Activated T-cell treated with anti-CD3 and anti-CD28 coated beads, Interleukin-2, amount 50 U/mL, for 1 hour (primary cell): Measurements from ENCODE around the gene PRKAG2.

ENCODE experiments used
- DNase-seq: peaks from one replicate; pipeline ENCODE4 v3.0.0-alpha.2; 2020

Gene PRKAG2

DNA sequence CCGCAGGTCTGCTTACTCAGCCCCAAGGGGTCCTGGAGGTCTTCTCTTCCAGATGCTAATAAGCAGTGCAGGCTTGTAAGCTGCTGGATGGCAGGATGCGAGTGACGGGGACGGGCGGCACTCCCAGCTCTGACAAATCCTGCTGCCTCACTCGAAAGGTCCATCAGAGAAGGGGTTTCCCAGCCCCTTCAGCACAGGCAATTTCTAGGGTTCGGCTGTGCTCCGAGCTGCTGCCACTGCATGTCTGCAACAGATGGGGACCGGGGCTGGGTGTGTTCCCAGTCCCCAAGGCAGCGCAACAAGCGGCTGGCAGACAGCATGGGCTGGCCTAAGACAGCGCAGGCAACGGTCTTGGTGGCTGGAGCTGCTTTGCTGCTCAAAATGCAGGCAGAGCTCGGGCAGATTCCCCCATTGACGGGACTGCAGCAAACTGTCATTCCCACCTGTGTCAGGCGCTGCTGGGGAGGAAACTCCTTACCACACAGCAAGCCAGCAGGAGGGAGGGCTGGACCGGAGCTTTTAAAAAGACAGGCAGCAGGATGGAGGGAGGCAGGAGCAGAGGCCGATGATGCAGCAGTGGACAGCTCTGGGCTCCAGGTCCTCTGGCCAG, 62.4 kb downstream of the PRKAG2 start:
- DNase-seq = no peak

- no peak for DNase-seq
Measured at GRCh38 chr7:151813997-151814396, 62.9 kb downstream of the PRKAG2 start.

DNA sequence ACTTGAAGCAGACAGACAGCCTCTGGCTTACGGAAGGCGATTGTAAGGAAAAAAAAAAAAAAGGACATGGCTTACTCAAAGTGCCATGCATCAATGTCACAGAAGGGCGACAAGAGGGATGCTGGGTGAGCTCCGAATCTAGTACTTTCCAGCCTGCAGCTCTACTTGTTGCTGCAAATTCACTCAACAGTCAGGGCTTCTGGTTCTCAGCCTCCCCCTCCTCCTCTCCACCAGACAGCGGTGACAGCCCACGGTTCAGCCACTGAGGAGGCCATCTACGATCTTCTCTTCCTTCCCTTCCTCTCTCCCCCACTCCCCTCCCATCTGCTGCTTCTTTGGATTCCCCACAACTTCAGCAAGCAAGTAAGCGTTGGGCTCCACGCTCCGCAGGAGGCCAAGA, 63.5 kb downstream of the PRKAG2 start:
- DNase-seq = no peak

- no peak for DNase-seq
Measured at GRCh38 chr7:151812967-151813366, 63.9 kb downstream of the PRKAG2 start.

- DNase-seq = no peak
Measured at GRCh38 chr7:151810441-151811232, 66.3 kb downstream of the PRKAG2 start.

DNA sequence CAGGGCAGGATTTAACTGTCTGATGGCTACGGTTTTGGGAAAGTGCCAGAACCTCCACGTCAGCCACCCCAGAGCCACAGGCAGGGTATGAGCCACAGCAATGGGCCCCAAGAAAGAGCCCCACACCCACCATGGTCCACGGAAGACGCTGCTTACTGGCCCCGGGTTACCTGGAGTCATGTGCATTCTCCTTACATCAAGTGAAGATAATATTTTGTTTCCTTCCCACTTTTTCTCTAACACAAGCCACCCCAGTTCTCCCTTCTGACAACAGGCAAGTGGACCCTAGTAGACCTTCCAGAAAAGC, 67.1 kb downstream of the PRKAG2 start:
- no peak for DNase-seq

DNA sequence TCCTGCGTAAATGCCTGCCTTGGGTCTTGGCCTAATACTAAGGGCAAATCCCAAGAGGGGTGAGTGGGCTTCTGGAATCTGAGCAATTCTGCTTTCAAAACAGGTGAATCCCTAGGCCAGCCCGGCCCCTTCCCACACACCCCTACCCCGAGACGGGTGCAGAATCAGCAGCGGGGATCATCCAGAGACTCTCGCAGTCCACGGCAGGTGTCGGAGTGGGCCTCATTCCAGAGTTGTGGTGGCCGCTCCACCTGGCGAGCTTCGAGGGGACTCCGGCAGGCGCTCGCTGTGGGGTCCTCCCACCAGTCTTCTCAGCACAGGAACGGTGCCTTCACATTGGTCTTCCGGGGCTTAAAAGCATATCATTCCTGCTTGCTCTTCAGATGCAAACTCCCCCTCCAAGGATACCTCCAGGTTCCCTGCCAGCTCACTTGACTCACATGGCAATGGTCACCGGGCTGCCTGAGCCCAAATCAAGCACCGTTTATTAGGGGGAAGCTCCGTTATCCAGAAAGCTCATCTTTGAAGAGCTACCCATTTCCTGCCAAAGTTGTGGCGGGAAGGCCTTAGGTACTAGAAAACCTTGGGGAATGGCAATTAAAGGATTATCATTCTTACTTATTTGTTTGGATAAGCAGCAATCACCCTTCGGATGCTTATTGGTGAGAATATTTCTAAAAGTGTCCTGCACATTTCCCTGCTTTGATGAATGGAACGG, 67.6 kb downstream of the PRKAG2 start:
- DNase-seq = no peak

GRCh38 chr7:151808400-151809145, 68.3 kb downstream of the PRKAG2 start:
- no peak for DNase-seq

DNA sequence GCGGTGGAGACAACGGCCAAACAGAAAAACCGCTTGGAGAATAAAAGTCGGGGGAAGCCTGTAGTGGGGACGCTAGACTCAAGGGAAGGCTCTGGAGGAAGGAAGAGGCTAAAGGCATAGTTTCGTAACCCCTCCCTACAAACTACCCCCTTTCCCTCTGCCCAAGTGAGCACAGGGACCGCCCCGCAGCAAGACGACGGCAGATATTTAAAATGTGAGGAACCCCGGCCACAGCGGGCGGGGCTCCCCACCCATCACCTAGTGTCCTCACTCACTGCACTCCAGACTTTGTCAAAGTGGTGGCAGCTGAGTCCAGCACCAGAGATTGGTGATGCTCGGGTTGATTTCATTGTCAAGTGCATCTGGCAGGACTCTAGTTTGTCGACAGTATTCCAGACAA, 69.1 kb downstream of the PRKAG2 start:
- no peak for DNase-seq

- DNase-seq = no peak
Measured at GRCh38 chr7:151806952-151807775, 69.8 kb downstream of the PRKAG2 start.

DNA sequence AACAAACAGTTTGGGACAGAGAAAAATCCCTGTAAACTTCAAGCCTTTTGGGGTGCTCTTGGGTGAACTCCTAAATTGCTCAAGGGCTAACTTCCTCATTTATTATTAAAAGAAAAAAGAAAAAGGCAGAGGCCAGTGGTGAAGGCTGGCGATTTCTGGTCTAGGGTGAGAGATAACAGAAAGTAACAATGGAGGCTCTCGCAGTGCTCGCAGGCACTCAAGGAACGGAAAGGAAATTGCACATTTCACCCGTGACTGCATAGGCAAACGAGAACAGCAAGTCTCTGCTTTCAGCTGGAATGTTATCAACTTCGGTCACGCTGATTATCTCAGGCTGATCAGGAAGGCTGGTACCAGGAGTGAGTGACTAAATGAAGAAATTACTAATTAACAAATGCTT, 70.7 kb downstream of the PRKAG2 start:
- no peak for DNase-seq

GRCh38 chr7:151805191-151805590, 71.7 kb downstream of the PRKAG2 start:
- DNase-seq = no peak

DNA sequence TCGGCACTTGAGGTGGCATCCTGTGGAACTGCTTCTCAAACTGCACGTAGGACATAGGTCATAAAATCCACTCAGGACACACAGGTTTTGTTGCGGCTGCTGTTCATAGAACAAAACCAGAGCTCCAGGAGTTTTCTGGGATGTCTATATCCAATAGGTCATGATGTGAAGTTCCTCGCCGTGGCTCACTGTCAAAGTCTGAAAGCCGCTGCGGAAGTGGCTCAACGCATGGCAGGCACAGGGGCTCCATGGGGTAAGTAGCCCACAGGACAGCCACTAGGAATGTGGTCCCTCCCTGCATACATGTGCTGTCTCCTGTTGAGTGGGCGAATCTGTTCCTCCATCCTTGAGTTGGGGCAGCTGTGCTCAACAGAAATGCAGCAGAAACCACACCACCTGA, 72.2 kb downstream of the PRKAG2 start:
- no peak for DNase-seq

DNA sequence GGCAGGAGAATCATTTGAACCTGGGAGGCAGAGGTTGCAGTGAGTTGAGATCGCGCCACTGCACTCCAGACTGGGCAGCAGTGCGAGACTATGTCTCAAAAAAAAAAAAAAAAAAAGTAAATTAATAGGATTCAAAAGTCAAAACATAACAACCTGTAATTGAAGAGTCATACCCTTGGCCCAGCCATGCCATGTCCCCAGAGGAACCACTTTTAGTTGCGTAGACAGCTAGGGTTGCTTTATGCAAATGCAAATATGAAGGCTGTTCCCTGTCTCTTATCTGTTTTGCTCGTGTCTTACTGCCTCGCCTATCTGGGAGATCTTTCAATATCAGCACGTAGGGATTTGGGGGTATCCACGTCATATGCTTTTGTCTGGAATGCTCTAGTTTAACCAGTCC, 73.1 kb downstream of the PRKAG2 start:
- no peak for DNase-seq

DNA sequence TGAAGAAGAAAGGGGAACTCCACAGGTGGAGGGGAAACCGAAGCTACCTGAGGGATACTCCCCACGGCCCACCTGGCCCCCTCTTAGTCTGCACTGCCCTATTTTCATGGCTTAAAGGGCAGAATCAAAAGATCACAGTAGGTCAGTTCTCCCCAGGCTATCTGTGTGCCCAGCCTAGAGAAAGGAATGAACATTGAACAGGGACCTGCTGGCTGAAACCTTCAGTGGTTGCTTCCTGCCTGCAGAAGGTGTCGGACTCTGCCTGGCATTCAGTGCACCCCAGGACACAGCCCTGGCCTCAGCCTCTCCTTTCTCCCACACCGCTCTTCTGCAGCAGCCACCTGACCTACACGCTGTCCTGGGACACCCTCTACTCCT, 74.5 kb downstream of the PRKAG2 start:
- no peak for DNase-seq

GRCh38 chr7:151801782-151802468, 75.0 kb downstream of the PRKAG2 start:
- DNase-seq = no peak

GRCh38 chr7:151801291-151801690, 75.6 kb downstream of the PRKAG2 start:
- DNase-seq = no peak

DNA sequence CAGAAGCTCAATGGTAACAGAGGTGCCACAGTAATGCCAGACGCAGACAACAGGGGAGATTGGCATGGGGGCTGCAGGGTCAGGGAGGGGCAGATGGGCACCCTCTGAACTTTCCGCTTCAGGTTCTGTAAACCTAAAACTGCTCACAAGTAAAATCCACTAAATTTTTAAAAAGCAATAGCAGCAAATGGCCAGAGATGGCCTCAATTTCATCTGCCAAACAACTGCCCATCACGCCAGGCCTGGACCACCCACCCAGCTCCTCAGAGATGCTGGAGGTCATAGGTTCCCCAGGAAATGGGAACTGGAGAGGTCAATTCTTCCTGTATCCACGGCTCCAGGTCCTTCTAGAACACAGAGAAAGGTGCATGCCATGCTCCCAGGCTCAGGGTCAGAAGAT, 76.1 kb downstream of the PRKAG2 start:
- no peak for DNase-seq

DNA sequence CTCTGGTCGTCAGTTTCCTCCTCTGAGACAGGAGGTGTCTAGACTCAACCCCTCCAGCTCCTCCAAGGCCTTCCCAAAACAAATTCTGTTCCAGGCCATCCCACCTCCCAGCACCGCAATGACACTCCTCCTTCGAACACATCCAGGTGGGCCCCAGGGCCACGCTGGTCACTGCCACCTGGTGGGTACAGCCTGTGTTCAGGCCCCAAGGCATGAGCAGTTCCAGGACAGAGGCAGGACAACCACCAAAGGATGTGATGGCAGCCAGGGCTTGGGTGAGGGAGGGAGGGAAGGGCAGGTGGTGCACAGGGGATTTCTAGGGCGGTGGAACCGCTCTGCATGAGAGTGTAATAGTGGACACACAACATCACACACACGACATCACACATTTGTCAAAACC, 76.5 kb downstream of the PRKAG2 start:
- no peak for DNase-seq

DNA sequence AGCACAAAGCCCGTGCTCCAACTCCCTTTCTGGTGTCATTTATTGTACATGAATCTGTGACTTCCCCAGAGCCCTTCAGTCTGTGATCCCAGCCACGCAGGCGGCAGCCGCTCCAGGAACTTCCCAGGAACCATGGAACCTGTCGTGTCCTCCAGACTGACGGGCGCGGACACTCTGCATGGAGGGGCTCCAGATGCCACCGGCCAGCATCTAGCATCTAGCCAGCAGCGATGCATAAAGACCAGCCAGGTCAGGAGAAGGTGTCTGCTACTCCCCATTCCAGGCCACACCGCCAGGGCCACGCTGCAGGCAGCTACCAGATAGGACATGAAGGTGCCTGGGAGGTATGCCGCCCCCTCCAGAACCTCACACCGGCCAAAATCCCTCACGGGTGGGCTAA, 77.4 kb downstream of the PRKAG2 start:
- no peak for DNase-seq

DNA sequence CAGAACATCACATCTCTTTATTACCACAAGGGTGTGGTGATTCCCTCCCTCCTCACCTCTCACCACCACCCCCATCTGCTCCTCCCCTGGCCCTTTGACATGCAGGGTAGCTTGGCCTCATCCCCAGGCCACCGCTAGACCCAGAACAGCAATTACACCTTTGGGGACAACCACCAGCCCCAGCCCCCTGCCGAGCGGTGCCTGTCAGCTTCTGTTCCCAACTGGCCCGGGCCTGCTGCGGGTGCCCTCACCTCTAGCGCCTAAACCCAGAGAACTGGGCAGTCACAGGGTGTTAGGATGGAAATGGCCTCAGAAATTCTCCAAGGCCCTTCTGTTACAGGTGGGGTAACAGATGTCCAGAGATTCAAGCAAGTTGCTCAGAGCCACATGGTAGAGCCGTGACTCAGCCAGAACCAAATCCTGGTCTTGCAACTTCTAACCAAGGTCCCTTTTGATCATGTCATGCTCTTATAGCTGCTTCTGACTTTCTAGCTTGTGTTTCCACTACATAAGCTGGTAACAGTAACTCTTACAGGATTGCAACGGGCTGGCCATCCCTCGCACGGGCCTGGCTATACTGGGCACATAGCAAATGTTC, 78.0 kb downstream of the PRKAG2 start:
- no peak for DNase-seq
